COLO668 (cell line): ENCODE results near the gene SLC7A4.
A peak's percentile ranks its signal among the peaks of the same experiment; 100 is the strongest.
"Not testable (repeated sequence)": the region's sequence is repeated elsewhere in the genome, so short reads cannot be mapped to it uniquely, and the experiment has no call there.

ENCODE experiments used
- DNase-seq: peaks from one replicate; lab custom pipeline; 2025; ENCODE audit not compliant: unreplicated experiment; lab: John Stamatoyannopoulos, UW

SLC7A4 gene

GRCh38 chr22:21022955-21023614 lies 9.3 kb downstream of the SLC7A4 start:
- no peak for DNase-seq

- no peak for DNase-seq
Measured at GRCh38 chr22:21022507-21022906, 9.9 kb downstream of the SLC7A4 start.

GRCh38 chr22:21020802-21021429 lies 11.4 kb downstream of the SLC7A4 start:
- DNase-seq = peak; percentile 20

GRCh38 chr22:21018314-21018713 lies 14.0 kb downstream of the SLC7A4 start:
- DNase-seq = no peak

- DNase-seq = no peak
Measured at GRCh38 chr22:21016644-21017420, 15.5 kb downstream of the SLC7A4 start.

GRCh38 chr22:21015466-21016006 lies 16.8 kb downstream of the SLC7A4 start:
- no peak for DNase-seq

- peak; percentile 62 for DNase-seq
Measured at GRCh38 chr22:21014726-21015465, 17.5 kb downstream of the SLC7A4 start, which contains the start of gene P2RX6. TSS of gene P2RX6 (plus strand) at chr22:21015165. CDS start at chr22:21015175, 10 bp downstream.

- DNase-seq = peak; percentile 97
Measured at GRCh38 chr22:21014202-21014725, 18.1 kb downstream of the SLC7A4 start.

- no peak for DNase-seq
Measured at GRCh38 chr22:21013657-21014201, 18.6 kb downstream of the SLC7A4 start.

GRCh38 chr22:21012446-21013407 lies 19.6 kb downstream of the SLC7A4 start:
- no peak for DNase-seq

- DNase-seq = no peak
Measured at GRCh38 chr22:21010426-21011113, 21.8 kb downstream of the SLC7A4 start.

GRCh38 chr22:21009638-21010425 lies 22.5 kb downstream of the SLC7A4 start:
- DNase-seq = no peak

GRCh38 chr22:21009208-21009607 lies 23.2 kb downstream of the SLC7A4 start:
- not testable (repeated sequence) for DNase-seq

GRCh38 chr22:21003782-21004181 lies 28.6 kb downstream of the SLC7A4 start:
- peak; percentile 62 for DNase-seq

- DNase-seq = peak; percentile 97
Measured at GRCh38 chr22:21001601-21002325, 30.6 kb downstream of the SLC7A4 start, which contains the start of gene THAP7. TSS of gene THAP7 (minus strand) at chr22:21002118. CDS start at chr22:21001911, 207 bp downstream.

- DNase-seq = peak; percentile 58
Measured at GRCh38 chr22:21000987-21001600, 31.3 kb downstream of the SLC7A4 start.
